IMR-90 (cell line): ENCODE results near the gene TYMS. TPM values are rescaled to one million over a fixed set of nuclear protein-coding genes. Genes with fewer than 3 reads are reported as not detected.

Experiments
- ATAC-seq: fragments of 200-7000 bp; cut with Tn5 transposase; 2 replicates; pipeline ENCODE4 v1.9.1; 2020; ENCODE audit warnings: low read depth, mild to moderate bottlenecking, moderate library complexity
- BruUV-seq: library from RNA; stranded (reverse); fragments of 400-500 nt; replicated peaks from 2 replicates; lab custom pipeline; 2021; lab: Mats Ljungman, UMichigan
- CTCF ChIA-PET: fragments of 300-600 bp; formaldehyde crosslinking; extraction: SDS; loops from one replicate; lab custom pipeline; 2021; ENCODE audit warnings: antibody characterized with exemption; lab: Yijun Ruan, JAX
- POLR2A ChIA-PET: fragments of 300-600 bp; sonication (Branson Sonifier 250); formaldehyde crosslinking; loops from one replicate; lab custom pipeline; 2022; ENCODE audit warnings: antibody characterized with exemption; ENCODE audit not compliant: unreplicated experiment; lab: Charles Lee
- DNase-seq: peaks from one replicate; pipeline ENCODE4 v3.0.0; 2013
- H2AFZ ChIP-seq: replicated peaks from 2 replicates; pipeline ENCODE3; 2013; ENCODE audit warnings: low read length, mild to moderate bottlenecking; ENCODE audit not compliant: poor library complexity
- H2AK5ac ChIP-seq: 2 replicates; pipeline ENCODE4 v1.6.1; 2013; ENCODE audit warnings: low read depth, low read length, inconsistent platforms
- H2AK9ac ChIP-seq: replicated peaks from 2 replicates; pipeline ENCODE3; 2013; ENCODE audit warnings: mild to moderate bottlenecking, low read depth, low read length, moderate library complexity; ENCODE audit not compliant: poor library complexity
- H2BK120ac ChIP-seq: 2 replicates; pipeline ENCODE4 v1.6.1; 2013; ENCODE audit warnings: low read depth, low read length, inconsistent platforms
- H2BK15ac ChIP-seq: 3 replicates; pipeline ENCODE4 v1.6.1; 2013; ENCODE audit warnings: low read depth, low read length, inconsistent platforms
- H2BK20ac ChIP-seq: 2 replicates; pipeline ENCODE4 v1.6.1; 2013; ENCODE audit warnings: low read depth, mild to moderate bottlenecking, inconsistent platforms, low read length, moderate library complexity
- H2BK5ac ChIP-seq: 2 replicates; pipeline ENCODE4 v1.6.1; 2013; ENCODE audit warnings: mild to moderate bottlenecking, low read depth, low read length, inconsistent platforms; ENCODE audit not compliant: poor library complexity, severe bottlenecking
- H3K14ac ChIP-seq: replicated peaks from 2 replicates; pipeline ENCODE4 v1.6.1; 2013; ENCODE audit warnings: low read depth, low read length, inconsistent platforms
- H3K18ac ChIP-seq: 2 replicates; pipeline ENCODE4 v1.6.1; 2013; ENCODE audit warnings: low read depth, low read length, control low read depth
- H3K23ac ChIP-seq: 2 replicates; pipeline ENCODE4 v1.6.1; 2013; ENCODE audit warnings: low read depth, low read length, inconsistent platforms
- H3K27ac ChIP-seq: 2 replicates; pipeline ENCODE4 v1.5.1; 2013; ENCODE audit warnings: mild to moderate bottlenecking, control low read depth, low read length; ENCODE audit not compliant: insufficient read depth
- H3K27me3 ChIP-seq: 2 replicates; pipeline ENCODE4 v1.6.1; 2013; ENCODE audit warnings: low read length; ENCODE audit not compliant: control insufficient read depth, insufficient read depth
- H3K36me3 ChIP-seq: 2 replicates; pipeline ENCODE4 v1.6.1; 2013; ENCODE audit warnings: low read length, mixed read lengths; ENCODE audit not compliant: control insufficient read depth, insufficient read depth
- H3K4ac ChIP-seq: 2 replicates; pipeline ENCODE4 v1.6.1; 2013; ENCODE audit warnings: low read depth, low read length, inconsistent platforms
- H3K4me1 ChIP-seq: 2 replicates; pipeline ENCODE4 v1.6.1; 2013; ENCODE audit warnings: low read length, mixed read lengths; ENCODE audit not compliant: control insufficient read depth, insufficient read depth
- H3K4me2 ChIP-seq: 2 replicates; pipeline ENCODE4 v1.6.1; 2013; ENCODE audit warnings: low read depth, mild to moderate bottlenecking, control low read depth, low read length, moderate library complexity
- H3K4me3 ChIP-seq: 2 replicates; pipeline ENCODE4 v1.5.1; 2013; ENCODE audit warnings: low read depth, mild to moderate bottlenecking, control low read depth, low read length, moderate library complexity; ENCODE audit not compliant: insufficient read depth
- H3K56ac ChIP-seq: 2 replicates; pipeline ENCODE4 v1.6.1; 2013; ENCODE audit warnings: low read length, inconsistent platforms; ENCODE audit not compliant: insufficient read depth; ENCODE audit errors: extremely low read depth
- H3K79me1 ChIP-seq, 2 experiments: 2 replicates each; pipeline ENCODE4 v1.6.1; 2013; ENCODE audit warnings: low read length in 2 of 2, inconsistent platforms in 1 of 2, low read depth in 1 of 2
- H3K9ac ChIP-seq: 2 replicates; pipeline ENCODE4 v1.6.1; 2013; ENCODE audit warnings: low read depth, low read length, control low read depth
- H3K9me1 ChIP-seq: 2 replicates; pipeline ENCODE4 v1.6.1; 2013; ENCODE audit warnings: low read length, inconsistent platforms; ENCODE audit not compliant: insufficient read depth
- H3K9me3 ChIP-seq: 2 replicates; pipeline ENCODE4 v1.6.1; 2013; ENCODE audit warnings: low read length; ENCODE audit not compliant: control insufficient read depth, insufficient read depth
- H4K20me1 ChIP-seq: 2 replicates; pipeline ENCODE4 v1.6.1; 2013; ENCODE audit warnings: low read length, inconsistent platforms; ENCODE audit not compliant: insufficient read depth
- H4K5ac ChIP-seq: 2 replicates; pipeline ENCODE4 v1.6.1; 2013; ENCODE audit warnings: mild to moderate bottlenecking, low read depth, low read length, control low read depth
- H4K8ac ChIP-seq, 2 experiments: 2 replicates each; pipeline ENCODE4 v1.6.1; 2013; ENCODE audit warnings: low read depth in 2 of 2, low read length in 2 of 2, control low read depth in 1 of 2, inconsistent platforms in 1 of 2
- H4K91ac ChIP-seq: 2 replicates; pipeline ENCODE4 v1.6.1; 2013; ENCODE audit warnings: low read depth, low read length, inconsistent platforms; ENCODE audit not compliant: insufficient read depth
- BHLHE40 ChIP-seq: fragments of 150-350 bp; IDR thresholded peaks from 2 replicates; pipeline ENCODE4 v1.6.1; 2016; ENCODE audit warnings: mild to moderate bottlenecking, low read depth, low read length
- CHD1 ChIP-seq: IDR thresholded peaks from 2 replicates; pipeline ENCODE4 v1.6.1; 2012; ENCODE audit warnings: low read depth, low read length, improper control_type of control experiment
- FOS ChIP-seq: fragments of 150-350 bp; IDR thresholded peaks from 2 replicates; pipeline ENCODE4 v1.6.1; 2016; ENCODE audit warnings: low read depth, low read length
- MAFK ChIP-seq: IDR thresholded peaks from 2 replicates; pipeline ENCODE4 v1.6.1; 2012; ENCODE audit warnings: low read depth, low read length, improper control_type of control experiment
- MAZ ChIP-seq: IDR thresholded peaks from 2 replicates; pipeline ENCODE4 v1.6.1; 2012; ENCODE audit warnings: low read depth, mild to moderate bottlenecking, low read length, improper control_type of control experiment, moderate library complexity, borderline replicate concordance
- MXI1 ChIP-seq: IDR thresholded peaks from 2 replicates; pipeline ENCODE4 v1.6.1; 2012; ENCODE audit warnings: low read depth, mild to moderate bottlenecking, low read length, moderate library complexity, borderline replicate concordance
- POLR2A ChIP-seq: IDR thresholded peaks from 2 replicates; pipeline ENCODE4 v1.6.1; 2012; ENCODE audit warnings: mild to moderate bottlenecking, low read depth, low read length
- RAD21 ChIP-seq: IDR thresholded peaks from 2 replicates; pipeline ENCODE4 v1.6.1; 2012; ENCODE audit warnings: low read length, improper control_type of control experiment
- WGBS, 2 experiments: methylation state at CpG; one replicate each; pipeline versions ENCODE4 v1.1.5 to v1.1.7; 2013; ENCODE audit warnings: missing lambda C conversion rate in 2 of 2; ENCODE audit not compliant: insufficient read length in 1 of 2; ENCODE audit errors: extremely low coverage in 2 of 2; 5-methylcytosine and 5-hydroxymethylcytosine counted together
- dilution Hi-C: fragments of 300-500 bp; cut with HindIII; formaldehyde crosslinking; loops from one replicate; pipeline ENCODE4 v1.14.3; 2018; ENCODE audit warnings: low sequenced_read_pairs; ENCODE audit not compliant: unreplicated experiment
- in situ Hi-C: fragments of 300-500 bp; cut with MboI; formaldehyde crosslinking; loops from 3 replicates; pipeline ENCODE4 v1.14.3; 2019; ENCODE audit warnings: low sequenced_read_pairs, inconsistent platforms, mixed read lengths
- intact Hi-C: fragments of 100-400 bp; cut with micrococcal nuclease; formaldehyde crosslinking; loops from 2 replicates; pipeline ENCODE4 v1.10.0; 2022
- polyA plus RNA-seq, 3 experiments: library from polyadenylated mRNA; depleted of rRNA; stranded (reverse); fragments of >200 nt; gene quantifications; 2 replicates each; pipeline ENCODE4 v1.2.3, GENCODE V29; 2012; ENCODE audit warnings: low replicate concordance in 1 of 3
- total RNA-seq: library from RNA; depleted of rRNA; stranded (reverse); fragments of >200 nt; gene quantifications from 2 replicates; pipeline ENCODE4 v1.2.3, GENCODE V29; 2012
- TF ChIP-seq, protein P1 (sequence below): conservative IDR thresholded peaks from 2 replicates; pipeline ENCODE4 v1.5.1; 2012; ENCODE audit warnings: mild to moderate bottlenecking, low read depth, low read length, improper control_type of control experiment
- TF ChIP-seq, protein P2 (sequence below): fragments of 150-350 bp; IDR thresholded peaks from 2 replicates; pipeline ENCODE4 v1.6.1; 2017; ENCODE audit warnings: mild to moderate bottlenecking, antibody characterized with exemption, low read length, low read depth
- TF ChIP-seq, protein P3 (sequence below): fragments of 150-350 bp; IDR thresholded peaks from 2 replicates; pipeline ENCODE4 v1.6.1; 2016; ENCODE audit warnings: low read depth, mild to moderate bottlenecking, low read length, moderate library complexity, borderline replicate concordance

TYMS gene
- total and polyA plus RNA-seq, 2 of the 4 experiments (the other 2 are of a cell fraction): 28.3 to 92.2 TPM

DNA sequence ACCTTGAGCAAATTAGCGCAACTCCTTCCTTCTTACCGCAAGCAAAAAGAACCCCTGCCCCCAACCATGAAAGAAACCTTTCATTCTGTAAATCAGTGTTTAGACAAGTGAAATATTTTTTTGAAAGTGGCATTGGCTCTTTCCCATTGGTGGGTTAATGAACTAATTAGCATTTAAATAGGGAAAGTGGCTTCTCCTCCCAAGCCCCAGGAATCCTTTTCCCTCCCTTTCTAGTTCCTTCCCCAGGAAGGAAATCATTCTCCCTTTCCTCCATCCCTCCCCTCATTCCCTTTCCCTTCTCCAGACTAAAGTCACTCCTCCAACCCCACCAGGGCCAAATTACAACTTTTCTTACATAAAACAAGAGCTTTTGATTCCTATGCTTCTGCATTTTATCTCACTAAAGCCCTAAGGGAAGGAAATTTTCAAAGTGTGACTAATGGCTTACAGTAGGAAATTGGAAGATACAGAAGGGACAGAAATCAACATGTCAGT, 22.9 kb upstream of the TYMS start:
- H3K4me3 ChIP-seq: no peak overlapping the region
- H3K4me1 ChIP-seq: no peaks in the 10 kb centered on the region
- H3K56ac ChIP-seq: no peak overlapping the region
- H2BK20ac ChIP-seq: no peak overlapping the region
- H2BK120ac ChIP-seq: no peak overlapping the region
- no peak overlapping the region for H4K91ac ChIP-seq
- BruUV-seq: no TSS peak
- TF ChIP-seq, protein P1, sequence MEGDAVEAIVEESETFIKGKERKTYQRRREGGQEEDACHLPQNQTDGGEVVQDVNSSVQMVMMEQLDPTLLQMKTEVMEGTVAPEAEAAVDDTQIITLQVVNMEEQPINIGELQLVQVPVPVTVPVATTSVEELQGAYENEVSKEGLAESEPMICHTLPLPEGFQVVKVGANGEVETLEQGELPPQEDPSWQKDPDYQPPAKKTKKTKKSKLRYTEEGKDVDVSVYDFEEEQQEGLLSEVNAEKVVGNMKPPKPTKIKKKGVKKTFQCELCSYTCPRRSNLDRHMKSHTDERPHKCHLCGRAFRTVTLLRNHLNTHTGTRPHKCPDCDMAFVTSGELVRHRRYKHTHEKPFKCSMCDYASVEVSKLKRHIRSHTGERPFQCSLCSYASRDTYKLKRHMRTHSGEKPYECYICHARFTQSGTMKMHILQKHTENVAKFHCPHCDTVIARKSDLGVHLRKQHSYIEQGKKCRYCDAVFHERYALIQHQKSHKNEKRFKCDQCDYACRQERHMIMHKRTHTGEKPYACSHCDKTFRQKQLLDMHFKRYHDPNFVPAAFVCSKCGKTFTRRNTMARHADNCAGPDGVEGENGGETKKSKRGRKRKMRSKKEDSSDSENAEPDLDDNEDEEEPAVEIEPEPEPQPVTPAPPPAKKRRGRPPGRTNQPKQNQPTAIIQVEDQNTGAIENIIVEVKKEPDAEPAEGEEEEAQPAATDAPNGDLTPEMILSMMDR: no peak
- no peak for TF ChIP-seq MAFK
- TF ChIP-seq, protein P2, sequence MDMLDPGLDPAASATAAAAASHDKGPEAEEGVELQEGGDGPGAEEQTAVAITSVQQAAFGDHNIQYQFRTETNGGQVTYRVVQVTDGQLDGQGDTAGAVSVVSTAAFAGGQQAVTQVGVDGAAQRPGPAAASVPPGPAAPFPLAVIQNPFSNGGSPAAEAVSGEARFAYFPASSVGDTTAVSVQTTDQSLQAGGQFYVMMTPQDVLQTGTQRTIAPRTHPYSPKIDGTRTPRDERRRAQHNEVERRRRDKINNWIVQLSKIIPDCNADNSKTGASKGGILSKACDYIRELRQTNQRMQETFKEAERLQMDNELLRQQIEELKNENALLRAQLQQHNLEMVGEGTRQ: no peak
- TF ChIP-seq, protein P3, sequence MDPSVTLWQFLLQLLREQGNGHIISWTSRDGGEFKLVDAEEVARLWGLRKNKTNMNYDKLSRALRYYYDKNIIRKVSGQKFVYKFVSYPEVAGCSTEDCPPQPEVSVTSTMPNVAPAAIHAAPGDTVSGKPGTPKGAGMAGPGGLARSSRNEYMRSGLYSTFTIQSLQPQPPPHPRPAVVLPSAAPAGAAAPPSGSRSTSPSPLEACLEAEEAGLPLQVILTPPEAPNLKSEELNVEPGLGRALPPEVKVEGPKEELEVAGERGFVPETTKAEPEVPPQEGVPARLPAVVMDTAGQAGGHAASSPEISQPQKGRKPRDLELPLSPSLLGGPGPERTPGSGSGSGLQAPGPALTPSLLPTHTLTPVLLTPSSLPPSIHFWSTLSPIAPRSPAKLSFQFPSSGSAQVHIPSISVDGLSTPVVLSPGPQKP: no peak
- no peak for TF ChIP-seq FOS
- no peak for TF ChIP-seq MAZ
- no peak for TF ChIP-seq BHLHE40
- no peak for TF ChIP-seq RAD21
- TF ChIP-seq CHD1: no peak
- no peak for TF ChIP-seq POLR2A
- no peak for TF ChIP-seq MXI1
- dilution Hi-C loops: no loop called here
- no peaks in the 10 kb centered on the region for H3K36me3 ChIP-seq
- ChIA-PET POLR2A (no interaction called here), CTCF (no interaction called here)
- no peaks in the 10 kb centered on the region for H3K79me1 ChIP-seq
- intact Hi-C loops: no loop called here
- no peaks in the 10 kb centered on the region for H4K20me1 ChIP-seq
- H4K8ac ChIP-seq: no peak overlapping the region
- DNase-seq (no peak), ATAC-seq (0 out of 2 replicates have a peak, but pooled peaks have one; percentile 17)
- H3K27ac ChIP-seq: no peak overlapping the region
- H3K23ac ChIP-seq: no peak overlapping the region
- H2BK5ac ChIP-seq: no peak overlapping the region
- H3K14ac ChIP-seq: no peak overlapping the region
- no CpG with 5 or more reads among the region's 2 CpGs for WGBS, 2 experiments
- H3K27me3 ChIP-seq: peaks cover 3% of the 10 kb centered on the region; the same call in 1 of the 2 replicates
- no peak overlapping the region for H2BK15ac ChIP-seq
- H3K4me2 ChIP-seq: no peak overlapping the region
- no peak overlapping the region for H3K18ac ChIP-seq
- H3K9me1 ChIP-seq: no peaks in the 10 kb centered on the region
- no peak overlapping the region for H2AK9ac ChIP-seq
- no peak overlapping the region for H3K9ac ChIP-seq
- no peak overlapping the region for H3K4ac ChIP-seq
- no peak overlapping the region for H2AFZ ChIP-seq
- in situ Hi-C loops: no loop called here
- no peak overlapping the region for H4K5ac ChIP-seq
- H2AK5ac ChIP-seq: no peak overlapping the region
- no peaks in the 10 kb centered on the region for H3K9me3 ChIP-seq
